H9 (cell line): ENCODE measurements around the gene KCNK1. TPM values are rescaled to one million over a fixed set of nuclear protein-coding genes. Genes with fewer than 3 reads are reported as not detected.

Experiments used
- DNase-seq: peaks from one replicate; pipeline ENCODE4 v3.0.0-alpha.2; 2017
- H2AFZ ChIP-seq: one replicate; pipeline ENCODE4 v1.6.1; 2013; ENCODE audit warnings: mild to moderate bottlenecking, low read length, control low read depth, moderate library complexity
- H2AK5ac ChIP-seq: 2 replicates; pipeline ENCODE4 v1.6.1; 2013; ENCODE audit warnings: low read length, control low read depth, mixed read lengths; ENCODE audit not compliant: insufficient read length
- H2BK120ac ChIP-seq: one replicate; pipeline ENCODE4 v1.6.1; 2013; ENCODE audit warnings: low read depth, mild to moderate bottlenecking, low read length, control low read depth, inconsistent platforms; ENCODE audit not compliant: poor library complexity, severe bottlenecking
- H2BK12ac ChIP-seq: 2 replicates; pipeline ENCODE4 v1.6.1; 2013; ENCODE audit warnings: low read length, control low read depth, mixed read lengths, low read depth; ENCODE audit not compliant: insufficient read length
- H2BK15ac ChIP-seq: 2 replicates; pipeline ENCODE4 v1.6.1; 2013; ENCODE audit warnings: low read depth, low read length, control low read depth
- H2BK20ac ChIP-seq: one replicate; pipeline ENCODE4 v1.6.1; 2013; ENCODE audit warnings: low read depth, mild to moderate bottlenecking, low read length, control low read depth, inconsistent platforms; ENCODE audit not compliant: poor library complexity, severe bottlenecking
- H2BK5ac ChIP-seq: 2 replicates; pipeline ENCODE4 v1.6.1; 2013; ENCODE audit warnings: low read length, control low read depth, mixed read lengths; ENCODE audit not compliant: insufficient read length
- H3K14ac ChIP-seq: 2 replicates; pipeline ENCODE4 v1.6.1; 2013; ENCODE audit warnings: low read length, control low read depth; ENCODE audit not compliant: insufficient read depth
- H3K18ac ChIP-seq: 2 replicates; pipeline ENCODE4 v1.6.1; 2013; ENCODE audit warnings: low read depth, mild to moderate bottlenecking, mixed read lengths, low read length, control low read depth; ENCODE audit not compliant: insufficient read length
- H3K23ac ChIP-seq: 2 replicates; pipeline ENCODE4 v1.6.1; 2013; ENCODE audit warnings: low read length, control low read depth, mixed read lengths, low read depth; ENCODE audit not compliant: insufficient read length
- H3K23me2 ChIP-seq: 2 replicates; pipeline ENCODE4 v1.6.1; 2013; ENCODE audit warnings: low read depth, mild to moderate bottlenecking, mixed read lengths, low read length, control low read depth; ENCODE audit not compliant: insufficient read length, poor library complexity, severe bottlenecking
- H3K27ac ChIP-seq: 2 replicates; pipeline ENCODE4 v1.5.1; 2013; ENCODE audit warnings: low read length, control low read depth, mixed read lengths, low read depth; ENCODE audit not compliant: insufficient read length
- H3K27me3 ChIP-seq: 2 replicates; pipeline ENCODE4 v1.6.1; 2013; ENCODE audit warnings: low read length, control low read depth, inconsistent platforms; ENCODE audit not compliant: insufficient read depth
- H3K4ac ChIP-seq: 2 replicates; pipeline ENCODE4 v1.6.1; 2013; ENCODE audit warnings: low read depth, mild to moderate bottlenecking, control low read depth, inconsistent platforms, low read length, moderate library complexity
- H3K4me1 ChIP-seq: 2 replicates; pipeline ENCODE4 v1.6.1; 2013; ENCODE audit warnings: low read length, control low read depth, inconsistent platforms; ENCODE audit not compliant: insufficient read depth
- H3K4me2 ChIP-seq: 2 replicates; pipeline ENCODE4 v1.6.1; 2013; ENCODE audit warnings: low read length, control low read depth, mixed read lengths; ENCODE audit not compliant: insufficient read length, insufficient read depth
- H3K56ac ChIP-seq: 2 replicates; pipeline ENCODE4 v1.6.1; 2013; ENCODE audit warnings: low read depth, mild to moderate bottlenecking, mixed read lengths, low read length, control low read depth; ENCODE audit not compliant: insufficient read length
- H3K79me1 ChIP-seq: 2 replicates; pipeline ENCODE4 v1.6.1; 2013; ENCODE audit warnings: low read depth, mild to moderate bottlenecking, moderate library complexity, low read length, control low read depth, inconsistent platforms; ENCODE audit not compliant: insufficient read depth, poor library complexity, severe bottlenecking
- H3K79me2 ChIP-seq: 2 replicates; pipeline ENCODE4 v1.6.1; 2013; ENCODE audit warnings: low read length, control low read depth, inconsistent platforms; ENCODE audit not compliant: insufficient read depth
- H3K9ac ChIP-seq: 2 replicates; pipeline ENCODE4 v1.6.1; 2013; ENCODE audit warnings: low read length, control low read depth, mixed read lengths; ENCODE audit not compliant: insufficient read length; ENCODE audit errors: extremely low read depth
- H3K9me3 ChIP-seq: one replicate; pipeline ENCODE4 v1.6.1; 2013; ENCODE audit warnings: low read depth, low read length, inconsistent platforms; ENCODE audit not compliant: control insufficient read depth
- H3T11ph ChIP-seq: one replicate; pipeline ENCODE4 v1.6.1; 2013; ENCODE audit warnings: mild to moderate bottlenecking, low read length, control low read depth, inconsistent platforms
- H4K20me1 ChIP-seq: one replicate; pipeline ENCODE4 v1.6.1; 2013; ENCODE audit not compliant: control insufficient read depth, insufficient read length, insufficient read depth
- H4K5ac ChIP-seq: 2 replicates; pipeline ENCODE4 v1.6.1; 2013; ENCODE audit warnings: low read depth, mild to moderate bottlenecking, mixed read lengths, low read length, control low read depth; ENCODE audit not compliant: insufficient read length
- H4K8ac ChIP-seq: replicated peaks from 2 replicates; pipeline ENCODE4 v1.6.1; 2013; ENCODE audit warnings: low read length, control low read depth, mixed read lengths, low read depth; ENCODE audit not compliant: insufficient read length
- H4K91ac ChIP-seq: 2 replicates; pipeline ENCODE4 v1.6.1; 2013; ENCODE audit warnings: low read depth, mild to moderate bottlenecking, moderate library complexity, mixed read lengths, low read length, control low read depth; ENCODE audit not compliant: insufficient read length
- H3K27ac Mint-ChIP-seq, 3 experiments: 2 replicates in 2 of 3; 3 replicates in 1 of 3; pipeline ENCODE4 v1.8.0; 2020 to 2021; ENCODE audit warnings: mixed read lengths in 3 of 3, mild to moderate bottlenecking in 1 of 3, moderate library complexity in 1 of 3
- H3K27me3 Mint-ChIP-seq: 2 replicates; pipeline ENCODE4 v1.8.0; 2021; ENCODE audit warnings: low read depth, mild to moderate bottlenecking, moderate library complexity, mixed read lengths
- H3K36me3 Mint-ChIP-seq, 3 experiments: 2 replicates in 2 of 3; 3 replicates in 1 of 3; pipeline ENCODE4 v1.8.0; 2020 to 2021; ENCODE audit warnings: low read depth in 3 of 3, mixed read lengths in 3 of 3; ENCODE audit not compliant: insufficient read depth in 1 of 3
- H3K4me1 Mint-ChIP-seq, 2 experiments: 2 replicates each; pipeline ENCODE4 v1.8.0; 2020; ENCODE audit warnings: mixed read lengths in 2 of 2
- H3K4me3 Mint-ChIP-seq, 2 experiments: 2 replicates in 1 of 2; 3 replicates in 1 of 2; pipeline ENCODE4 v1.8.0; 2020 to 2021; ENCODE audit warnings: mild to moderate bottlenecking in 2 of 2, mixed read lengths in 2 of 2, moderate library complexity in 1 of 2
- H3K9me3 Mint-ChIP-seq, 2 experiments: 2 replicates in 1 of 2; 3 replicates in 1 of 2; pipeline ENCODE4 v1.8.0; 2020; ENCODE audit warnings: mild to moderate bottlenecking in 2 of 2, mixed read lengths in 2 of 2, moderate library complexity in 1 of 2
- WGBS: extraction: QIAGEN DNeasy Blood & Tissue Kit; methylation state at CpG from one replicate; pipeline ENCODE4 v1.1.7; 2013; ENCODE audit warnings: missing lambda C conversion rate, low lambda C conversion rate, mixed read lengths; ENCODE audit not compliant: insufficient read length; ENCODE audit errors: extremely low coverage; 5-methylcytosine and 5-hydroxymethylcytosine counted together
- total RNA-seq: library from RNA; stranded (reverse); gene quantifications from 2 replicates; pipeline ENCODE4 v1.2.1, GENCODE V29; 2021
- TF ChIP-seq, protein P1 (sequence below): fragments of 200-600 bp; sonication (generic); conservative IDR thresholded peaks from 3 replicates; pipeline ENCODE4 v1.8.0; 2021; ENCODE audit warnings: antibody characterized with exemption, mild to moderate bottlenecking

Gene KCNK1
- total RNA-seq, 1 experiment from 2014 or later = 9.9 TPM

DNA sequence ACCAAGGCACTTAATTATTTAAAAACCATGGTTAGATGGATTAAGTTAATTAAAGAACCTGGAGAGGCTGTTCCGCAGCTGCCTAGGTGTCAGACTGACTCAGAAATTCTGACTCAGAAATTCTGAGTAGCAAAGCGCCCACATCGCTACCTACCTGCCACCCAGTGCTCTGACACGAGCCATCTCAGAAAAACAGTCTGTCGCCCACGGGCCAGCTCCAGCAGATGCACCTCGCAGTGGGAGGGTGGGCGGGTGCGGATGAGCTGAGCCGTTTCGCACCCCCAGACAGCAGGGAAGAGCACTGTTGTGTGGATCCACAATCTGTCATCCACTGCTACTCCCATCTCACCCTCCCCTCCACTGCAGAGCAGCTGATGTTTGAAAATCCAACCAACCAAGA is 13.5 kb downstream of the KCNK1 start:
- TF ChIP-seq, protein P1, sequence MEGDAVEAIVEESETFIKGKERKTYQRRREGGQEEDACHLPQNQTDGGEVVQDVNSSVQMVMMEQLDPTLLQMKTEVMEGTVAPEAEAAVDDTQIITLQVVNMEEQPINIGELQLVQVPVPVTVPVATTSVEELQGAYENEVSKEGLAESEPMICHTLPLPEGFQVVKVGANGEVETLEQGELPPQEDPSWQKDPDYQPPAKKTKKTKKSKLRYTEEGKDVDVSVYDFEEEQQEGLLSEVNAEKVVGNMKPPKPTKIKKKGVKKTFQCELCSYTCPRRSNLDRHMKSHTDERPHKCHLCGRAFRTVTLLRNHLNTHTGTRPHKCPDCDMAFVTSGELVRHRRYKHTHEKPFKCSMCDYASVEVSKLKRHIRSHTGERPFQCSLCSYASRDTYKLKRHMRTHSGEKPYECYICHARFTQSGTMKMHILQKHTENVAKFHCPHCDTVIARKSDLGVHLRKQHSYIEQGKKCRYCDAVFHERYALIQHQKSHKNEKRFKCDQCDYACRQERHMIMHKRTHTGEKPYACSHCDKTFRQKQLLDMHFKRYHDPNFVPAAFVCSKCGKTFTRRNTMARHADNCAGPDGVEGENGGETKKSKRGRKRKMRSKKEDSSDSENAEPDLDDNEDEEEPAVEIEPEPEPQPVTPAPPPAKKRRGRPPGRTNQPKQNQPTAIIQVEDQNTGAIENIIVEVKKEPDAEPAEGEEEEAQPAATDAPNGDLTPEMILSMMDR = no peak
- WGBS = no CpG with 5 or more reads among the region's 11 CpGs
- Histone ChIP-seq H4K91ac (no peak overlapping the region), H2AK5ac (no peak overlapping the region), H3K27me3 (no peaks in the 10 kb centered on the region), H3K9me3 (no peaks in the 10 kb centered on the region), H4K8ac (no peak overlapping the region), H3K4ac (no peak overlapping the region), H3K23me2 (no peaks in the 10 kb centered on the region), H3K14ac (no peak overlapping the region), H2BK5ac (no peak overlapping the region), H3K27ac (no peak overlapping the region), H3K18ac (no peak overlapping the region), H3K9ac (no peak overlapping the region), H3K23ac (no peak overlapping the region), H2BK120ac (no peak overlapping the region), H3K4me1 (peaks cover 2% of the 10 kb centered on the region), H3K79me1 (no peaks in the 10 kb centered on the region), H3K79me2 (peaks cover 2% of the 10 kb centered on the region), H4K5ac (no peak overlapping the region), H3T11ph (no peak overlapping the region), H3K4me2 (no peak overlapping the region), H2BK20ac (no peak overlapping the region), H3K56ac (no peak overlapping the region), H2AFZ (no peak overlapping the region), H2BK12ac (no peak overlapping the region), H2BK15ac (no peak overlapping the region), H4K20me1 (peaks cover 2% of the 10 kb centered on the region)
- no peak overlapping the region for H3K27ac Mint-ChIP-seq
- peaks cover 0 to 6% (median 4%) of the 10 kb centered on the region in 3 experiments; a peak in 4 of 7 replicates for H3K36me3 Mint-ChIP-seq
- H3K27me3 Mint-ChIP-seq = no peaks in the 10 kb centered on the region
- H3K9me3 Mint-ChIP-seq = no peaks in the 10 kb centered on the region
- H3K4me1 Mint-ChIP-seq = peaks cover 8 to 10% of the 10 kb centered on the region in 2 experiments
- no peak overlapping the region for H3K4me3 Mint-ChIP-seq
- no peak for DNase-seq
